Small intestine (tissue), 7 donors: ENCODE measurements around the gene SERPINA1. TPM values are rescaled to one million over a fixed set of nuclear protein-coding genes. Genes with fewer than 3 reads are reported as not detected.

Source experiments
- DNase-seq, 2 donors: peaks; one replicate each; pipeline versions ENCODE4 v3.0.0 to v3.0.0-alpha.2; 2013
- FAIRE-seq: peaks from 2 replicates; lab custom pipeline; 2012; peaks lifted over from hg19 to GRCh38; lab: Jason Lieb, UNC
- H3K27ac ChIP-seq, 3 donors: one replicate each; pipeline ENCODE4 v1.5.1; 2013; ENCODE audit warnings: low read length in 2 of 3, mild to moderate bottlenecking in 2 of 3, control low read depth in 1 of 3, inconsistent platforms in 1 of 3, low read depth in 1 of 3, moderate library complexity in 1 of 3
- H3K27me3 ChIP-seq, 3 donors: one replicate each; pipeline ENCODE4 v1.6.1; 2013; ENCODE audit warnings: low read length in 3 of 3, inconsistent platforms in 1 of 3; ENCODE audit not compliant: control insufficient read depth in 3 of 3, insufficient read depth in 3 of 3
- H3K36me3 ChIP-seq, 3 donors: one replicate each; pipeline ENCODE4 v1.6.1; 2013; ENCODE audit warnings: low read length in 3 of 3, inconsistent platforms in 1 of 3, low read depth in 1 of 3, mild to moderate bottlenecking in 1 of 3, moderate library complexity in 1 of 3; ENCODE audit not compliant: control insufficient read depth in 3 of 3, insufficient read depth in 2 of 3
- H3K4me1 ChIP-seq, 3 donors: one replicate each; pipeline ENCODE4 v1.6.1; 2013; ENCODE audit warnings: low read length in 2 of 3, inconsistent platforms in 1 of 3, low read depth in 1 of 3, mild to moderate bottlenecking in 1 of 3, moderate library complexity in 1 of 3; ENCODE audit not compliant: control insufficient read depth in 3 of 3, insufficient read depth in 2 of 3
- H3K4me3 ChIP-seq, 3 donors: one replicate each; pipeline ENCODE4 v1.5.1; 2013; ENCODE audit warnings: low read length in 3 of 3, control low read depth in 1 of 3, inconsistent platforms in 1 of 3, low read depth in 1 of 3, mild to moderate bottlenecking in 1 of 3, moderate library complexity in 1 of 3
- H3K9me3 ChIP-seq, 2 donors: one replicate each; pipeline ENCODE4 v1.6.1; 2013; ENCODE audit warnings: low read depth in 1 of 2, low read length in 1 of 2; ENCODE audit not compliant: control insufficient read depth in 2 of 2, insufficient read depth in 1 of 2
- WGBS, 3 donors: extraction: QIAGEN DNeasy Blood & Tissue Kit; methylation state at CpG; one replicate each; pipeline ENCODE4 v1.1.7; 2013; 5-methylcytosine and 5-hydroxymethylcytosine counted together
- polyA plus RNA-seq, 4 donors: library from polyadenylated mRNA; stranded (reverse) in 3 of 4; unstranded in 1 of 4; fragments of 200-250 nt in 3 of 4; fragments of 120-200 nt in 1 of 4; gene quantifications; one replicate each; pipeline versions ENCODE4 v1.2.1 to v1.2.3, GENCODE V29; 2013
- donor health status: healthy with polysubstance abuse.
- donor health status: control.
- donor health status: control.
- donor health status: Bipolar disorder and iron deficiency.
- donor health status: healthy.

SERPINA1 gene
- polyA plus RNA-seq, 4 donors = 204 to 3,497 (median 330) TPM

GRCh38 chr14:94378527-94379290 lies 9.7 kb downstream of the SERPINA1 start:
- no peak for DNase-seq
- Histone ChIP-seq H3K4me3 (no peak overlapping the region), H3K9me3 (no peaks in the 10 kb centered on the region), H3K4me1 (peaks cover 0 to 6% (median 0%) of the 10 kb centered on the region in 3 donors), H3K36me3 (peaks cover 0 to 59% (median 0%) of the 10 kb centered on the region in 3 donors), H3K27ac (no peak overlapping the region), H3K27me3 (no peaks in the 10 kb centered on the region)
- WGBS, 3 donors = 77 to 86% (median 79%) methylated on average over 17 of the region's 17 CpGs
- no peak for FAIRE-seq

DNA sequence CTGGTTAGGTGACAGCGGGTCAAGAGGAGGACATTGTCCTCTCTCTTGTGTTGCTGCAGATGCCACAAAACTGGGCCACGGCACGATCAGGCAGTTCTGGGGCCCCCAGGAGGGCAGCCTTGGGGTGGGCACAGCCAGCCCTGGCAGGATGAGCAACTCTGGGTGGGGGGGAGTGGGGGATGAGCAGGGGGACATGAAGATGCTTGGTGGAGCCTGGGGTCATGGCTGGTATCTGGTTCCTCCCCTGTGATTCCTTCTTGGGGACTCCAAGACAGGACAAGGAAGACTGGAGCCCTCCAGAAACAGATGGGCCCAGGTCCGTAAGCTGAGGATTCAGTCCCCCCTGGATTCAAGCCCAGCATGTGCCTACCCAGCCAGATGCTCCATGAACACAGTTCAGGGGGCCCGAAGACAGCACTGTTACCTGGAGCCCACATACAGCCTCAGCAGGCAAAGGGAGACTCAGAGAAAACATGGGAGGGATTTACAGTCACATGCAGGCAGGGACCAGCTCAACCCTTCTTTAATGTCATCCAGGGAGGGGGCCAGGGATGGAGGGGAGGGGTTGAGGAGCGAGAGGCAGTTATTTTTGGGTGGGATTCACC lies 10.4 kb downstream of the SERPINA1 start:
- no peaks in the 10 kb centered on the region for H3K9me3 ChIP-seq
- no peak for DNase-seq
- H3K4me3 ChIP-seq = no peak overlapping the region
- no peak for FAIRE-seq
- 85 to 91% (median 85%) methylated on average over 6 of the region's 6 CpGs for WGBS, 3 donors
- no peaks in the 10 kb centered on the region for H3K27me3 ChIP-seq
- H3K36me3 ChIP-seq = peaks cover 0 to 53% (median 0%) of the 10 kb centered on the region in 3 donors
- no peak overlapping the region for H3K27ac ChIP-seq
- no peaks in the 10 kb centered on the region for H3K4me1 ChIP-seq

DNA sequence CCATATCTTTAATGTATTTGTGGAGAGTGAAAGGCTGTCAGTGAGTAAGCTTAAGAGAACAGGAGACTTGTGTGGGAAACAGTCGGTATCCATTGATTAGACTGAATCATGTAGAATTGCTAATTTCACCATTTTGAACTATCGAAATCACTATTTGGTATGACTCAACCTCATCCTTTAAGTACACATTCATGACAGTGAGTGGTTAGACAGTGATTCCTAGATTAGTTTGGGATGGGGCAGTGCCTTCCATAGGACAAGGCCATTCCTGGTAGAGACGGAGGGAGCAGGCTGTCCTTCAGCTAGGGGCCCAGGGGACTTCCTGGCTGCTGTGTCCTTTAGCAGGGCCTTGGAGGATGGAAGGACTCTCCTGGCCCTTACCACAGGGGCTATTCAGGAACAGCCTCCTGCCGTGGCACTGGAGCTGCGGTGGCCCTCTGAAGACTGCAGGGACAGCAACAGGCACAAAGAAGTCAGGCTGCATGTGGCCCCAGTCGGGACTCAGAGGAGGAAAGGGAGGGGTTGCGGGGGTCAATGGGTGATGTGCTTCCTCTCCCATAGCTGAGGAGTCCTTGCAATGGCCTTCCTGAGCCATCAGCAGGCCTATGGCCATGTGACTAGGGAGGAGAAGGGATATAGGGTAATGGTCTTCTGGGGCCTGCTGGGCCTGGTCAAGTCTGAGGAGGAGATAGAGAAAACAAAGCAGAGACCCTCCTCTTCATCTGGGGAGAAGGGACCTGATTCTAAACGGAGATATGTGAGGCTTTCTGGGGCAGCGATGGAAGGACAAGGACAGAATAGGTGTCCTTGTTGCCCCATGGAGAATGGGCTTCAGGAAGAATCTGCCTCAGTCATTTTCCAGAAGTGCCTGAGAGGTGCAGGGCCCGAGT lies 11.2 kb downstream of the SERPINA1 start:
- WGBS, 3 donors = 81 to 83% (median 81%) methylated on average over 10 of the region's 10 CpGs
- H3K36me3 ChIP-seq = peaks cover 0 to 48% (median 0%) of the 10 kb centered on the region in 3 donors
- H3K9me3 ChIP-seq = no peaks in the 10 kb centered on the region
- no peaks in the 10 kb centered on the region for H3K4me1 ChIP-seq
- FAIRE-seq (no peak), DNase-seq (no peak)
- no peaks in the 10 kb centered on the region for H3K27me3 ChIP-seq
- H3K27ac ChIP-seq = no peak overlapping the region
- H3K4me3 ChIP-seq = no peak overlapping the region

DNA sequence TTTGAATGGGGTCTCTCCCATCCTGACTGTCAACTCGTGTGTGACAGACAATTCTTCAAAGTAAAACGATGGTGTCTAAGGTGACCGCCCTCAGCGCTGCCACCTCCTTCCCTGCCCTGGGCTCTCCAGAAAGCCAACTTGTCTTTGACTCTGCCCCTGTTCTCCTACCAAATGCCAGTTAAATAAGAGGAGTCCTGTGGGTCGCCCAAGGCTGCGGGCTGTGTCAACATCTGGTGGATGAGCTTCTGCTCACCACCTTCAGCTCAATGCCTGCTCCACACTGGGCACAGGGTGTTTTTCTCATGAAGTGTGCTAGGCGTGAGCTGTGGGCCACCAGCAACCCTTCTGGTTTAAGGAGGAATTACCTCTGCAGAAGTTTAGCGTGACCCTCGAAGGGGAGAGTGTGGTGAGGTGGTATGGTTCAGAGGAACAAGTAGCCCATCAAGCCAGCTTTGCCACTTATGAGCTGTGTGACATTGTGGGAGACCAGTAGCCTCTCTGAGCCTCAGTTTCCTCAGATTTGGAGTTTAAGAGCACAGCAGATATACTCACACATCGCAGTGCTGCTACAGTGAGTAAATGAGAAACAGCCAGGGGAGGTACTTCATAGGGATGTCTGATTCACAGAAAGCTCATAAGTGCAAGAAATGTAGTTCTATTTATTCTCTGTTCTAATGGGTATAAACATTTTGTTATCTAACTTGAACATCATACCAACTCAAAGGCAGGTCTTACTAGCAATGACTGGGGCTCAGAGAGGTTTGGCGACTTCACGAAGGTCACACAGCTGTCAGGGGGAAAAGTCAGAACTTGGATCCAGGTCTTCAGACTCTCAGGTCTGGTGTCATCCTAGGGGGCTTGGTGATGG lies 12.1 kb downstream of the SERPINA1 start:
- no peaks in the 10 kb centered on the region for H3K9me3 ChIP-seq
- 89 to 91% (median 90%) methylated on average over 12 of the region's 12 CpGs for WGBS, 3 donors
- H3K27ac ChIP-seq = no peak overlapping the region
- no peak overlapping the region for H3K4me3 ChIP-seq
- DNase-seq (no peak), FAIRE-seq (no peak)
- no peaks in the 10 kb centered on the region for H3K4me1 ChIP-seq
- no peaks in the 10 kb centered on the region for H3K27me3 ChIP-seq
- H3K36me3 ChIP-seq = peaks cover 0 to 42% (median 0%) of the 10 kb centered on the region in 3 donors

GRCh38 chr14:94375552-94376107 lies 12.8 kb downstream of the SERPINA1 start:
- H3K27ac ChIP-seq = no peak overlapping the region
- peaks cover 0 to 36% (median 0%) of the 10 kb centered on the region in 3 donors for H3K36me3 ChIP-seq
- no peak overlapping the region for H3K4me3 ChIP-seq
- no peaks in the 10 kb centered on the region for H3K4me1 ChIP-seq
- no peaks in the 10 kb centered on the region for H3K27me3 ChIP-seq
- 77 to 82% (median 77%) methylated on average over 6 of the region's 6 CpGs for WGBS, 3 donors
- DNase-seq (no peak), FAIRE-seq (no peak)
- no peaks in the 10 kb centered on the region for H3K9me3 ChIP-seq

GRCh38 chr14:94374749-94375260 lies 13.6 kb downstream of the SERPINA1 start:
- 74 to 91% (median 77%) methylated on average over 4 of the region's 4 CpGs for WGBS, 3 donors
- H3K36me3 ChIP-seq = peaks cover 0 to 28% (median 0%) of the 10 kb centered on the region in 3 donors
- no peaks in the 10 kb centered on the region for H3K4me1 ChIP-seq
- DNase-seq (no peak), FAIRE-seq (no peak)
- H3K27me3 ChIP-seq = no peaks in the 10 kb centered on the region
- H3K27ac ChIP-seq = no peak overlapping the region
- H3K4me3 ChIP-seq = no peak overlapping the region
- no peaks in the 10 kb centered on the region for H3K9me3 ChIP-seq

- 86 to 91% (median 88%) methylated on average over 6 of the region's 6 CpGs for WGBS, 3 donors
- Histone ChIP-seq H3K27ac (no peak overlapping the region), H3K27me3 (no peaks in the 10 kb centered on the region), H3K4me3 (no peak overlapping the region), H3K36me3 (peaks cover 0 to 22% (median 0%) of the 10 kb centered on the region in 3 donors), H3K9me3 (no peaks in the 10 kb centered on the region), H3K4me1 (no peaks in the 10 kb centered on the region)
- FAIRE-seq = no peak
- no peak for DNase-seq
Observed at GRCh38 chr14:94374116-94374515, 14.3 kb downstream of the SERPINA1 start.
